Left forelimb (tissue), 1 donor: ENCODE data around the gene DIP2B.
"Not testable (repeated sequence)": the region's sequence is repeated elsewhere in the genome, so short reads cannot be mapped to it uniquely, and the experiment has no call there.

ENCODE experiments used
- DNase-seq: peaks from one replicate; pipeline ENCODE4 v3.0.0-alpha.2; 2018; ENCODE audit warnings: low spot score

DIP2B gene

DNA sequence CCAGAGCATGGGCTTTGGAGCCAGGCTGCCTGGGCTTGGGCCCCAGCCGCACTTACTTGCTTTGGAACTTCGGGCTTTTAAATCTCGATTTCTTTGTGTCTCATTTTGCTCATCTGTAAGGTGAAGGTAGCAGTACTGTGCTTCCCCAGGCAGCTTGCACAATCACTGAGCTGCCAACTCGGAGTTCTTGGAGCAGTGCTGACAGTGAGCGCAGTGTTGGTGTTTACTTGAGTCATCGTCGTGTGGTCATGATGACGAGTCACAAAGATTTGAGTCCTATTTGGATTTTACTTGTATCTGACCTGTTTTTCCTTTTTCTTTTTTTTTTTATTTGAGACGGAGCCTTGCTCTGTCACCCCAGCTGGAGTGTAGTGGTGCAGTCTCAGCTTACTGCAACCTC is 227.8 kb downstream of the DIP2B start:
- DNase-seq: no peak

- DNase-seq: no peak
Observed at GRCh38 chr12:50733706-50734105, 228.9 kb downstream of the DIP2B start.

DNA sequence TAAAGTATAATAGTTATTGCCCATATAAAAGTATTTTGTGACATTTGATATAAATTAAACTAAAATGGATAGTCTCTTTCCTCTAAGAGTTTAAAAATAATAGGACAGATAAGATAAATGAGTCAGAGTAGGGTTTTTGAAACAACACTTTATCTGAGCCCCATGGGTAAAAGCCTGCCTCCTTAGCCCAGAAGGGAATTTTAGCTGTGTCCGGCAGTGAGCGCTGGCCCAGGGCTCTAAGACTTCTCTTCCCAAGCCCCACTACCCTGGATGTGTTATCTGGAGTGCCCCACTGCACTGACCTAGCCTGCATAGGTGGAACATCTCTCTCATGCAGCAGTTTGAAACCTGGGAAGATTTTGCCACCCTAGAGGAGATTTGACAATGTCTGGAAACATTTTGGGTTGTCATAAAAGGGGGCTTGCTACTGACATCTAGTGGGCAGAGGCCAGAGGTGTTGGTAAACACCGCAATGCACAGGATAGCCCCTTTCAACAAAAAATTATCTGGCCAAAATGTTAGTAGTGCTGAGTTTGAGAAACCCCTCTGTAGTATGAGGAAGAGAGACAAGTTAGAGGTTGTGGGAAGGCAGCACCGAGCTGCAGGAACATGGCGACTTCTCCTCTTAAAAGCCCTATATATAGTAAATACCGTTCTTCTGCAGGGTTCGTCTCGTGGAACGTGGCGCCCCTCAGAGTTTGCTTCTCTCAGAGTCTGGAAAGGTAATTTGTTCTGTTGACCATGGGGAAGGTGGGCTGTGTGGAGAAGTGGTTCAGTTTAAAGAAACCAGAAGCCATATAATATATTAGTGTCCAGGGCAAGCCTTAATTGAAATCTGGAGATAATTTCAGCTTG is 229.9 kb downstream of the DIP2B start:
- DNase-seq: no peak

- DNase-seq: no peak
Observed at GRCh38 chr12:50739611-50740010, 234.8 kb downstream of the DIP2B start.

DNA sequence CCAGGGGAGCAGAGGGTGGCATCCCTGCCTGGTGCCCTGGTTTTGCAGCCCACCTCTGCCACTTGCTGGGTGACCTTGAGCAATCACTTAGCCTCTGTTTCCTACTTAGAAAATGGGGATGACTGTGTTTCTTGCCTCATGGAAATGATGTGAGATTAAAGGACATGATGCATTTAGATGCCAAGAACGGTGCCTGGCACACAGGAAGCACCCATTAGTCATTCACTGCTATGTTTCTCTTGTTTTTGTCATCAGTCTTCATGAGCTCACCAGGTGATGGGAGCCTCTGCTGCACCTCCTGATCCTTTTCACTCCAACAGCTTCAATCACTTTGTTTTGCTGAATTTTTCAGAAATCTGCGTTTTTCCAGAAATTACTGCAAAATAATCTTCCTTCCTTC is 235.5 kb downstream of the DIP2B start:
- DNase-seq: no peak

GRCh38 chr12:50742776-50743175 is 238.0 kb downstream of the DIP2B start:
- DNase-seq: no peak

DNA sequence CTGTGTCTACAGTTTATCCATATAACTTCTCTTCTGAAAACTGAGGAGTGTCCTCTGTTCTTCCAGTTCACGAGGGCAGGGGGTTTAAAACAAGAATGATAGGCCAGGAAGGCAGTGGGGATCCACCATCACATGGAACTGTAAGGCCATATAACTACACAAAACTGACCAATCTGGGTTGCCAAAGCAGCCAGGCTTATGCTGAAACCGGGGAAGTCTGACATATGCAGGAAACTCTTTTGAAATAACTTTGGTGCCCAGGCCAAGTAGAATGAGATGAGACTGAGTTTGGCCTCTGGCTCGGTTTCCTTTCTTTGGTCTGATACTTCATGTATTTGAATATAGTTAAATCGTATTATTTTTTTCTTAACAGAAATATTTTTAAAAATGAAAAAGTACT is 241.1 kb downstream of the DIP2B start:
- no peak for DNase-seq

DNA sequence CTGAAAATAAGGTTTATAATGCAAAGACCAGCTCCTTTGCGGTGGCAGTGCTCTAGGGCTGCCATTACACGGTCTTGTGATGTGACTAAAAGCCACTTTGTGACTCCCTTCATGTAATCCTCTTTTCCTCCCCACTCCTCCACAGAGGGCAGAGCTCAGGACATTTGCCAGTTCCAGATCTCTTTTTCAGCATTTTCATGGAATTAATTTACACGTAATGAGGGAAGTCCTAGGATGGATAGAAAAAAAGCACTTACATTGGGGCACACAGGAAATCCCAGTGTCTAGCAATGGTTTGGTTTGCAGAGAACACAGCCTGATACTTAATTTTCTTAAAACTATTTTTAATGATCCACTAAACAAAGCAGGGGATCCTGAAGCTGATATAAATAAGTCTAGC is 241.6 kb downstream of the DIP2B start:
- DNase-seq: no peak

- DNase-seq: no peak
Observed at GRCh38 chr12:50747817-50748216, 243.0 kb downstream of the DIP2B start.

GRCh38 chr12:50749459-50749882 is 244.7 kb downstream of the DIP2B start:
- no peak for DNase-seq

- DNase-seq: no peak
Observed at GRCh38 chr12:50750366-50750765, 245.6 kb downstream of the DIP2B start.

DNA sequence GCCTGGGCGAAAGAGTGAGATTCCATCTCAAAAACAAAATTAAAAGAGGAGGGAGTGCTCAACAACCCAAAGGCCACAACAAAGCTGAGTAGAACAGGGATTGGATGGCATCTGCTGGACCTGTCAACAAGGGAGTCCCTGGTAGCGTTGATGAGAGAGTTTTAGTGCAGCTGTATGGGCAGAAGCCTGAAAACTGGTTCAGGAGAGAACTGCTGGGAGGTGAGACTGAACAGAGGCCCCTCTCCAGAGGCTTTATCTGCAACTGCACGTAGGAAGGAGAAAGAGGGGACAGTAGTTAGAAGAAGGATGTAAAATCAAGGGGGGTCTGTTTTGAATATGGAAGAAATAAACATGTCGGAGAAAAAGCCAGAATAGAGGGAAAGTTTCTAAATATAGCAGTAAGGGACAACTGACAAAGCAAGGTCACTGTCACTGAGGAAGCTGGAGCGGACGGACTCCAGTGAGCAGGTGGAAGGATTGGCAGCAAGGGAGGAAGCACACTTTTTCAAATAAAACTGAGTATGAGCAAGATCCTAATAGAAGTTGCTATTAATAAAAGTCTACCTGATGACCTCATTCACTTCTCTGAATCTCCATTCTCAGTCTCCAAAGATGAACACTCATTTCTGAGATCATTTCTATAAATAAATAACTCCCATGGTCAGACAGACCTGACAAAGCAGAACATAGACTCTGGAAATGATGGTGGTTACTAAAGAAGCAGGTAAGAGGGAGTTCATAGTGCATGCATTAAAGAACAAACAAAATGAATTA is 247.3 kb downstream of the DIP2B start:
- DNase-seq: no peak

GRCh38 chr12:50753232-50753769 is 248.5 kb downstream of the DIP2B start:
- no peak for DNase-seq

GRCh38 chr12:50763639-50764285 is 259.0 kb downstream of the DIP2B start, which contains the start of gene ATF1:
TSS of gene ATF1 (plus strand) at chr12:50764101. CDS start at chr12:50780146, 16,045 bp downstream.
- DNase-seq: peak; percentile 95

DNA sequence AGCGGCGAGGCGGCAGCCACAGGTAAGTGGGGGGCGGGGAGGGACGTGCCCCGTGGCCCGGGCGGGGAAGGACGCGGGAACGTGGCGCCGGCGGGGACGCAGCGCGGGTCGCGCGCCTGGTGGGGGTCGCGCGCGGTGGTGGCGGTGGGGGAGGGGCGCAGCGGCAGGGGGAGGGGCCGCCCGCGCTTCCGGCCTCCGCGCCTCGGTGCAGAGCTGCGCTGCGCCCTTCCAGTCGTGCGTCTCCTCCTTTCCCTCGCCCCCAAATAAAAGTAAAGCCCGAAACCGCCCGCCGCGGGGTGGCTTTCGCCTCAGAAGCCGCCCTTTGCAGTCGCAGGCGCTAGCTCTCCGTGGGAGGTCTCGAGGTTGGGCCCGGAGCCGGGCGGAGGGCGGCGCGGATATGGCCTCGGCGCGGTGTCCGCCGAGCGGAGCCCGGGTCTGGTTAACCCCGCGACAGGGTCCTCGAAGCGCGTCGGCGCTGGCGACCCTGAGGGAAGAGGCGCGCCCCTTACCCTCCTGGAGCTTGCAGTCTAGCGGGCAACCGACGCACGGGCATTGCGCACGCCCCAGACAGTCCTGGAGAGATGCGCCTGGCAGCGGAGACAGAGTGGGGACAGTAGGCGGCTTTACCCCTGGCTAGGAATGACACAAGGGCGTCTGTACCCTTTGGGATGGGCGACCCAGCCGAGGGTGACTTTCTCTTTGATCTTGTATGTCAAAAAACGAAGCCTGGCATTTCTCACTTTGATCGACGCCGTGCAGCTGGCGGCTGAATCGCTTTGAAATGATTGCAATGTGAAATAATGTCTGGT is 259.7 kb downstream of the DIP2B start:
- no peak for DNase-seq

DNA sequence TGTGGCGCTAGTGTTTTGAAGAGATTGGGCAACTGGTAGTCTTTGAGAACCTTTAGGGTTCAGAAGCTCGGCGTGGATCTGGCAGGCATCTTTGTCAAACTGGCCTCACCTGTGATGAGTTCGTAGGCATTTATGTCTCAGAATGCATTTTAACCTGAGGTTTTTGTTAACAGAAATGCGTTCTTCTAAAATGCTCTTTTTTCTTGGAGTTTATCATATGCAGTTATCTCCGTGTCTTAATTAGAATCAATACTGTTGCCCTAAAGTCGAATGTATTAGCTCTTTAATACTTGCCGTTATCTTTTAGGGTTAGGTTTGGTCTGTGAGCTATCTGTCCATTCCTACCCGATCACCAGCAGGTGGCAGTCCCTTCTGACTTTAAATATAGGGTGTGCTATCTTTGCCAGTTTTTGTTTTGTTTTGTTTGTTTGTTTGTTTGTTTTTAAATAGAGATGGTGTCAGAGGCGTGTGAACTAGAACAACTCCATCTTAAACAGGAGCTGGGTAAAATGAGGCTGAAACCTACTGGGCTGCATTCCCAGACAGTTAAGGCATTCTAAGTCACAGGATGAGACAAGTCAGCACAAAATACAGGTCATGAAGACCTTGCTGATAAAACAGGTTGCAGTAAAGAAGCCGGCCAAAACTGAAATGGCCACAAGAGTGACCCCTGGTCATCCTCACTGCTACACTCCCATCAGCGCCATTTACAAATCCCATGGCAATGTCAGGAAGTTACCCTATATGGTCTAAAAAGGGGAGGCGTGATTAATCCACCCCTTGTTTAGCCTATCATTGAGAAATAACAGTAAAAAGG is 260.5 kb downstream of the DIP2B start:
- DNase-seq: no peak

- DNase-seq: no peak
Observed at GRCh38 chr12:50768391-50768790, 263.6 kb downstream of the DIP2B start.

DNA sequence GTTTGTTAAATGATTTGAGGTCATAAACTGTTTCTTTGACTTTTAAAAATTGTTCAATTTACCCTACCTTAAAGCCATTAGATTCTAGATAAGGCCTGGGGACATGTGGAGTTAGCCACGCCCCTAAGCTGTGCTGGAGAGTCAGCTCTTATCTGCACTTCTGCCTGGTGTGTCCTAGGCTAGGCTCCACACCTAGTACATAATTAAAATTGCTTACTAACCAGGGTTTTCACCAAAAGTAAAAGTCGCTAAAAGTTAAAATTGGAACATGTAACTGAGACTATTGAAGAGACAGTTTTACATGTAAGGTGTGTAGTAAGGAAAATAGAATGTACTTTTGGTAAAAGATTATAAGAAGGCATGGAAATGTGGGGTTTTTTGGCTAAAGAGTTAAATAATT is 264.0 kb downstream of the DIP2B start:
- not testable (repeated sequence) for DNase-seq

DNA sequence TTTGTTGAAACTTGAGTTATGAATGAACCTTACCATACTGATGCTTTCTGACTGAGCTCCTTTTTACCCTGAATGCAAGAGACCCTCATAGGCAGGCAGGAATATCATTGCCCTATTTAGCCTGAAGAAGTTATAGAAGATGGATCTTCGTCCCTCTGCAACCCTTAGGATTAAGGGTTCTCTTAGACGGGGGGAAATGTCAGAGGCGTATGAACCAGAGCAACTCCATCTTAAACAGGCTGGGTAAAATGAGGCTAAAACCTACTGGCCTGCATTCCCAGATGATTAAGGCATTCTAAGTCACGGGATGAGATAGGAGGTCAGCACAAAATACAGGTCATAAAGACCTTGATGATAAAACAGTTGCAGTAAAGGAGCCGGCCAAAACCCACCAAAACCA is 266.6 kb downstream of the DIP2B start:
- DNase-seq: no peak

DNA sequence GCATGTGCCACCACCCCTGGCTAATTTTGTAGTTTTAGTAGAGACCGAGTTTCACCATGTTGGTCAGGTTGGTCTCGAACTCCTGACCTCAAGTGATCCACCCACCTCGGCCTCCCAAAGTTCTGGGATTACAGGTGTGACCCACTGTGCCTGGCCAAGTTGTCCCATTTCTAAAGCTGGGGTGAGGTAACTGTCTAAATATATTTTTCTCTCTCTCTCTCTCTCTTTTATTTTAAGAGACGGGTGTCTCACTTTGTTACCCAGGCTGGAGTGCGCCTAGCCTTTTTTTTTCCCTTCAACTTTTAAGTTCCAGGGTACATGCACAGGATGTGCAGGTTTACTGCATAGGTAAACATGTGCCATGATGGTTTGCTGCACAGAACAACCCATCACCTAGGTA is 267.7 kb downstream of the DIP2B start:
- no peak for DNase-seq

- no peak for DNase-seq
Observed at GRCh38 chr12:50772877-50773276, 268.1 kb downstream of the DIP2B start.
